Right hindlimb (tissue), 1 donor: ENCODE results near the gene NDRG2.
"Not testable (repeated sequence)": the region's sequence is repeated elsewhere in the genome, so short reads cannot be mapped to it uniquely, and the experiment has no call there.

Source experiments
- DNase-seq: peaks from one replicate; pipeline ENCODE4 v3.0.0-alpha.2; 2018

The NDRG2 gene

DNA sequence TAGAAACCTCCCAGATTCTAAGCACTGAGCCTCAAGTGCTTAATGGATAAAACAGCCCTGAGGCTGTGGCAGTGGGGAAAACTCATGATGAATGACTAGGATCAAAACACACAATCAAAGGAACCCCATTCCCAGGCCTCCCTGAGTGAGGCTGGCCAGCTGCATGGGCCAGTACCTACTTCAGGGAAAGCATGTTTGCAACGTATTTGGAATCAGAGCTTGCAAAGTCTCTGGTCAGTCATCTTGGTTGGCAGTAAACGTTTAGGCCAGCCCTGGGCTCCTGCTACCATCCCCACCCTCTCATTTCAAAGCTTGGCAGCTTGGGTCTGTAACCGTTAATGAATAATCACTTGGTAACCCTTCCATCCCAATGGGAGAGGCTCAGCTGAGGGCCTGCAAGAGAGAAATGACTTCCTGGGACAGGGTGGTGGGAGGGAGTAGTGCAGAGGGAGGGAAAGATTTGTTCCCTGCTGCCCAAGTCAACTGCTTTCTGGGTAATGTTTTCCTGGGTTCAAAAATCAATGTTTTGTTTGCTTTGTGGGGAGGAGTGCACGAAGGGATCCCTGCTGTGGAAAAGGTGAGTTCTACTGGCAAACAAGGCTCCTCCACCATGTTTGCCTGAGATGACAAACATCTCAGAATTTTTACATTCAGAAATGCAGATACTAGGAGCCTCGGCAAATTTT lies 30.7 kb upstream of the NDRG2 start:
- DNase-seq = no peak

DNA sequence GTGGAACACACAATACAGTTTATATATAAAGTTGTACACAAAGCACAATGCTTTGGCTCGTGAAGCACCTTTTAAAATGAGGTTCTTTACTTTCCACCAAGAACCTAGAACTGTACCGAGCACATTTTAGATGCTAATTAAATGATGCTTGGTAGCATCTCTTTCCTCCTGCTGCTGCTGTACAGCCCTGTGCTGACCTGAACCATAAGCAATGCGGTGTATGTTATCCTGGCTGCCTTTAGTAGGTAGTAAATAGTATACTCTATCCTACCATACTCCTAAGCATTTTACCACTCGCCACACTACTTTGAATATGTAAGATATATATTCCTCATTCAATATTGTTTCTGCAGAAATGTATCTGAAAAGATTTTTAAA lies 29.9 kb upstream of the NDRG2 start:
- no peak for DNase-seq

DNA sequence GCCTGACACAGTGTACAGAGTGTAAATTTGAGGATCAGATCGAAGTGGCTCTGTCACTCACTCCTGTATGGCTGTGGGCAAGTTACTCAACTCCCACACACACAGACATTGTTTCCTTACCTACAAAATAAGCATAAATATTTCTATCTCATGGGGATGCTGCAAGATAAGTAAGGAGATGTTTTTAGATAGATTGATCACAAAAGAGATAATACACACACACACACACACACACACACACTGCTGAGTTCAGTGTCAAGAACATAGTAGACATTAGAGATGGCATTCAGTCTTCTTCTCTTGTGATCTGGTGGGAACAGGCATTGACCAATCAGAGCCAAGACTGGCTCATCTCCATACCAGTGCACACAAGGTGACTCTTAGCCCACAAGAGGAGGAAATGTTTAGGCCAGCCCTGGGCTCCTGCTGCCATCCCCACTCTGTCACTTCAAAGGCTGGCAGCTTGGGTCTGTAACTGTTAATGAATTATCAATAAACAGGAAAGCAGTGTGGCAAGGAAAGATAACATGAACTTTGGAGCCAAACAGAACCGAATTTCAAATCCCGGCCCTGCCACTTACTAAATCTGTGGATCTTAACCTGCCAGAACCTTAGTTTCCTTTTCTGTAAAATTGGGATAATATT lies 29.4 kb upstream of the NDRG2 start:
- DNase-seq = no peak

DNA sequence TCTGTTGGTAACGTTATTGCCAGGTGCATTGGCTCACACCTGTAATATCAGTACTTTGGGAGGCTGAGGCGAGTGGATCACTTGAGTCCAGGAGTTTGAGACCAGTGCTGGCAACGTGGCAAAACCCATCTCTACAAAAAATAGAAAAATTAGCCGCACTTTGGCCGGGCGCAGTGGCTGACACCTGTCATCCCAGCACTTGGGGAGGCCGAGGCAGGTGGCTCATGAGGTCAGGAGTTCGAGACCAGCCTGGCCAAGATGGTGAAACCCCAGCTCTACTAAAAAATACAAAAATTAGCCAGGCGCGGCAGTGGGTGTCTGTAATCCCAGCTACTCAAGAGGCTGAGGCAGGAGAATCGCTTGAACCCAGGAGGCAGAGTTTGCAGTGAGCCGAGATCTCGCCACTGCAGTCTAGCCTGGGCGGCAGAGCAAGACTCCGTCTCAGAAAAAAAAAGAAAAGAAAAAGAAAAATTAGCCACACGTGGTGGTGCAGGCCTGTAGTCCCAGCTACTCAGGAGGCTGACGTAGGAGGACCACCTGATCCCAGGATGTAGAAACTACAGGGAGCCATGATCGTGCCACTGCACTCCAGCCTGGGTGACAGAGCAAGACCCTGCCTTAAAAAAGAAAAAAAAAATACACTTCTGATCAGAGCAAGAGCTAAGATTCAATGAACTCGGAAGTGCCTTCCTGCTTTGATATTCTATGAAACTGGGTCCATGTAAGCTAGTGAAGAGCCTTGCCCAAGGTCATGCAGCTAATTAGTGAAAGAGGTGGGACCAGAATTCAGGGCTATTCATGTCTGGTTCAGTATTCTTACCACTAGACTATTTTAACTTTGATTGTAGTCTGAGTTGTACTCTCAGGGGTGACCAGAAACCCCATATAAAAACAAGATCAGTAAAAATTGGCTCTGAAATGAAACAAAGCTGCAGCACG lies 28.6 kb upstream of the NDRG2 start:
- DNase-seq = no peak

DNA sequence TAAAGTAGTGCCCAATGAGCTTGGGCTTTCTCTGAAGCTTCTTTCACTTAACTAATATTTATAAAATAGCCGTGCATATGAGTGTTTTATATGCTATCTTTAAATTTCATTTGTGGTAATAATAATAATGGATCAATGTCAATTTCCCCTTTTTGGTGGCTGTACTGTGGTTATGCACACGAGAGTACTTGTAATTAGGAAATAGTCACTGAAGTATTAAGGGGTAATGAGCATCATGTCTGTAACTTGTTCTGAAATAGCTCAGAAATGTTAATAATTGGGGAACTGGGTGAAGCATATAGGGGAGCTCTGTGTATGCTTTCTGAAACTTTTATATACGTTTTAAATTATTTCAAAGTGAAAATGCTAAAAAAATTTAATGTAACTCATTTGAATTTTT lies 25.7 kb upstream of the NDRG2 start:
- no peak for DNase-seq

DNA sequence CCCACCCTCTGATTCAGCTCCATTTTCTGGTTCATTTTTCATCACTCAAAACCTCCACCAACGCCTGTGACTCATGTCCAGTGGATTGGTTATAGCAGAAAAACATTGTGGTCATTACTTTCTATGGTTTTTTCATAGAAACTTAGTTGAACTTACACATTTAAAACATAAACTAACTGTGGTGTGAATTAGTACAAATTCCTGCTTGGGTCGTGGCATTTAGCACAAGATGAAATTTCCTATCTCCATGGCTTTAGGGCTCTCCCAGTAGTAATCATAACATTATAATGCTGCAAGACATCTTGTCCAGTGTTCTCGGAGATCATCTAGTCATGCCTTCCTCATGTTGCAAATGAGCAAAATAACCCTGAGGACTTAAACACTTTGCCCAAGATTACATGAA lies 24.4 kb upstream of the NDRG2 start:
- no peak for DNase-seq

DNA sequence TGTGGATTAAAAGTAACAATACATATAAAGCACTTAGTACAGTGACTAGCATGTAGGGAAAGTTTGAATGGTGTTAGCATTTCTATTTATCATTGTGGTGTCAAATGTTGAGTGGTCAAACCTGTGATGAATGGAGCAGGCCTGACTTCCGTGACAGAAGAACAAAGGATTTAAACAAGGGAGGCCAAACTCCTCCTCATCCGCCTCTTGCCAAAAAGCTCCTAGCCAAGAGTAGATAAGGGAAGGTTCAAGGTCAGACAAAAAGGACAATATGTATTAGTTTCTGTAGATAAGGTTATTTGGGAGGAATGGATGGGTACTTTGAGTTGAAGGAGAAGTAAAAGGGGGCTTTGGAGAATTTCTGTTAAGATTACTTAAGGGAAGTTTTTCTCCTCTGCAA lies 23.8 kb upstream of the NDRG2 start:
- no peak for DNase-seq

DNA sequence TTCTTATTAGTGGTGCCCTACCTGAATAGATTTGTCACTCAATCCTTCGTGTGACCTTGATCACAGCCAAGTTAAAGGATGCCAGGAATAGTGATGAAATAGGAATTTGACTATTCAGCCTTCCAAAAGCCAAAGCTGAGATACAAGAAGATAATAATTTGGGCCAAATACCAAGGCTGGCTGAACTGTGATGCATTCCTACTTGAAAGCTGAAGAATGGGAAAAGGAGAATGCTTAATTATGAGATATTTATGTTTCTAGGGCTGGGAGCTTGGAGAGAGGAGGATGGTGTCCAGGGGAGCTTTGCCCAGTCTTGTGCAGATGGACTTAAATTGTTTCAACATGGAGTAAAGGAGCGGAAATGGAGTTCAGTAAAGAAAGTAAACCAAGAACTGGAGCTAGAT lies 22.5 kb upstream of the NDRG2 start:
- DNase-seq = no peak

DNA sequence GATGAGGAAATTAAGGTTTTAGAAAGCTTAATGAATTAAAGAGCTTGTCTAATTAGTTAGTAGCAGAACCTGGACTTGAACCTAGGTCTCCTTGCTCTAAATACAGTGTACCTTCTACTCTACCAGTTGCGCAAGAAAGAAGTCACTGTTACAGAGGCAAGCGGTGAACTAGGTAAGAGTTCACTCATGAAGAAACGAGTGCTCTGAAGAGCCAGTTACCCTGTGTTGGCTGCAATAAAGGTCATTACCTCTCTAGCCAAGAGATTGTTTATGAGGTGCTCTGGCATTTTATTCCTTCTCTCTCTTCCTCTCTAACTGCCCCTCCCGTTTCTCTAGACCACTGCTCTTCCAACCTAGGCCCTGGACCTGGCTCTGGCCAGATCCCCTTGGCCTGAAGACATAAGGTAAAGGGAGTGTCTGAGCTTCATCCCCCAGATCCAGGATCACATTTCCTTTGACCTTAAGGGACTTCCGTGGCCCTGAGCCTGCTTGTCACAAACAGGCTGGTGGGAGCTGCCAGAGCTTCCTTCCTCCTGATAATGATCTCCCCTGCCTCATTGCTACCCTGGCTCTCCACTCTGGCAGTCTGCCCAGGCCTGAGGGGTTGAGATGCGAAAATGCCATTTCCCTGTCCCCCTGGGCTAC lies 19.2 kb upstream of the NDRG2 start:
- no peak for DNase-seq

DNA sequence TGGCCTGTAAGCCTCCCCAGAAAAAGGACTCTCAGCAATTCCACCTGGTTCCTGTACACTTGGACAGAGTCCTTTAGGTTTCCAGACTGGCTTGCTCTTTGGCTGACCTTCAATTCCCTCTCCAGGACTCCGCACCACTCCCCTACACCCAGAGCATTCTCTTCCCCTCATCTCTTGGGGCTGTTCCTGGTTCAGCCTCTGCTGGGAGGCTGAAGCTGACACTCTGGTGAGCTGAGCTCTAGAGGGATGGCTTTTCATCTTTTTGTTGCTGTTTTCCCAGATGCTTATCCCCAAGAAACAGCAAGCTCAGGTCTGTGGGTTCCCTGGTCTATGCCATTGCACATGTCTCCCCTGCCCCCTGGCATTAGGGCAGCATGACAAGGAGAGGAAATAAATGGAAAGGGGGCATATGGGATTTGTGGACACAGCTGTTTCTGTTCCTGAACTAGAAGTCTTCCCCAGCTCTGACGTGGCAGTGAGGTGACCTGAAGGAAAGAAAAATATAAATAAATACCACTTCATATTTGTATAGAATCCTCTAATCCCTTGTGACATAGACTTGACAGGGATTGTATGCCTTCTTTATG lies 18.6 kb upstream of the NDRG2 start:
- DNase-seq = no peak

DNA sequence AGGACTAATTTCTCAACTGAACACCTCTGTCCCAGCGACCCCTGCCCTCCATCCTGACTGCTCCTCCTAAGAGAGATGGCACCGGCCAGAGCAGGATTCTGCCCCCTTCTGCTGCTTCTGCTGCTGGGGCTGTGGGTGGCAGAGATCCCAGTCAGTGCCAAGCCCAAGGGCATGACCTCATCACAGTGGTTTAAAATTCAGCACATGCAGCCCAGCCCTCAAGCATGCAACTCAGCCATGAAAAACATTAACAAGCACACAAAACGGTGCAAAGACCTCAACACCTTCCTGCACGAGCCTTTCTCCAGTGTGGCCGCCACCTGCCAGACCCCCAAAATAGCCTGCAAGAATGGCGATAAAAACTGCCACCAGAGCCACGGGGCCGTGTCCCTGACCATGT lies 18.1 kb upstream of the NDRG2 start:
- no peak for DNase-seq

DNA sequence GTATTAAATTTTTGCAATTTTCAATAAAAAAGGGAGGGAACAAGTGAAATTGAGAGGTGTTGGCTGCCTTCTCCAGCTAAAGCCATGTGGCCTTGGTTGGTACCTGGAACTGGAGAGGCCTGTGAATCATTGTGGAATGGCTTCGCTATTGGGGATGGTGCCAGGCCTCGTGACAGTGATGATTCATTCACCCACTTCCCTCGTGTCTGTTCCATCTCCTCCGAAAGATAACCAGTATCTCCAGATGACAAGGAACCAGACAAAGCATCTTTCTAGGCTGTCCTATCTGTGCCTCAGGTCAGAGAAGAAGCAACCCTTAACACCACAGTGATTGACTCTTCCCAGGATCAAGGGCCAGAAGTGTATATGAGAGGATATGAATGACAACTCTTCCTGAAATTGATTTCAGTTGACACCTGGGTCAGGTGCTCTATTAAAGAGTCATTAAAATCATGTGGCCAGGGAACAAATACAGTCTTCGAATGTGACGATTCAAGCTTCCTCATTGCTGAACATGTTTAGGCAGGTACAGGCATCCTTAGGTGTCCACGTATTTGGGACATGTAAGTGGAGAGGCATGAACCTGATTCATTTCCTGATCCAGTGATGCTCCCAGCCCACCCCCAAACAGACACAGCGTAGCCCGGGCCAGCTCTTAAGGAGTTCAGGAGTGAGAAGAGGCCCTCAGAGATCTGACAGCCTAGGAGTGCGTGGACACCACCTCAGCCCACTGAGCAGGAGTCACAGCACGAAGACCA lies 17.0 kb upstream of the NDRG2 start, which contains the start of gene RNASE7:
Gene RNASE7, plus strand, starts transcription at position 687 of the 758 bp plus-strand sequence. CDS start 631 bp downstream, outside the sequence.
- no peak for DNase-seq

DNA sequence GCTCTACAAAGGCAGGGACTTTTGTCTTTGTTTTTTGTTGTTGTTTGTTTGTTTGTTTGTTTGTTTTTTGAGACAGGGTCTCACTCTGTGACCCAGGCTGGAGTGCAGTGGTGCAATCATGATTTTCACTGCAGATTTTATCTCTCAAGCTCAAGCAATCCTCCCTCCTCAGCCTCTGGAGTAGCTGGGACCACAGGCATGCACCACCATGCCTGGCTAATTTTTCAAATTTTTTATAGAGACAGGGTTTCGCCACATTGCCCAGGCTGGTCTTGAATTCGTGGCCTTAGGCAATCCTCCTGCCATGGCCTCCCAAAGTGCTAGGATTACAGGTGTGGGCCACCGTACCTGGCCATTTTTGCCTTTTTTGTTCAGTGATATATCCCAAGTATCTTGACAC lies 16.1 kb upstream of the NDRG2 start:
- not testable (repeated sequence) for DNase-seq

DNA sequence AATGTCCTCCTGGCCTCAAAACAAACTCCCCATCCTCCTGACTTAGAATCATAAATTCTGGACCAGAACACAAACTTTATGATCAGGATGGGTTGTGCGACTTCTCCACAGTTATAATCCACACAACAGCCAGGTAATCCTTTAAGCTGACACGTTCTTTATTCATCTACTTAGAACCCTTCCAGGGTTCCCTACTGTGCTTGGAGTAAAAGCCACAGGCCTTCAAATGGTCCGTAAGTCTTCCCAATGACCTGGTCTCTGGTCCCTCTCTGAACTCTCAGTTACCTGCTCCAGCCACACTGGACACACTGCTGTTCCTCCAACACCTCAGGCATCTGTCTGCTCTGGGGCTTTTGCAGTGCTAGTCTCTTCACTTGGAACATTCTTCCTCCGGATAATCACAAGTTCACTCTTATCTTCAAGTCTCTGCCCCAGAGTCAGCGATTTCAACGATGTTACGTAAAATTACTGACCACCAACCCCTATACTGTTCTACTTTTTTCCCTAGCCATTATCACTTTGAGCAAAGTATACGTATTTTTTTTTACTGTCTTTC lies 15.6 kb upstream of the NDRG2 start:
- no peak for DNase-seq

DNA sequence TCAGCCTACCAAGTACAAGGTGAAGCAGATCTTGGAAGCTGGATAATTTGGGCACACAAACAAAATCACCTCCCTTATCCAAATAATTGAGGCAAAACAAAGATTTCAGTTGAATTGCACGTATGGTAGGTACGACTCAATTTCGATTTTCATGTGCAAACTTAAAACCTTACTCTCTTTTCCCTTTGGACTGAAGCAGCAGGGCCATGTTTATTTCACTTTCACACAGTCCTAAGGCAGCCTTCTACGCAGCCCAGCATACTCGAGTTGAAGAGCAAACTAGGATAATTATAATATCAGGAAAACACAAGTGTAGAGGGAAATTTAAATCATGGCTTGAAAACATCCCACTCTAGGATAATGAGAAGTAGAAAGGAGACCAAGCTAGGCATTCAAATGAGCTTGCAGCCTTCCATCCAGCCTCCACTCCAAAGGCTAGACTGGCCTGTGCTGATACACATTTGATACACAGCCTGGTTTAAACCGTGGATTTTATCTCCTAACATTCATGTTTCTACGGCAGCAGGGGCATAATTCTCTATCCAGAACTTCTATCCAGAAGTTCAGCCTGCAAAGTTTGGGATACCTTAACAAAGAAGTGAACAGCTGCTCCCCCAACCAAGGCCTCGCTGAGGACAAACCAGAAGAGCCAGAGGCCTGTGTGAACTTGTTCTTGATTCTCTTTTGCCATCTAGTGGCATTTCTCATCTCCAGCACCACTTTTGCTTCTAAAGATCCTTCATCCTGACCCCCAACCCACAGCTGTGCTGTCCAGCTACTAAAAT lies 14.9 kb upstream of the NDRG2 start:
- DNase-seq = peak; percentile 72

DNA sequence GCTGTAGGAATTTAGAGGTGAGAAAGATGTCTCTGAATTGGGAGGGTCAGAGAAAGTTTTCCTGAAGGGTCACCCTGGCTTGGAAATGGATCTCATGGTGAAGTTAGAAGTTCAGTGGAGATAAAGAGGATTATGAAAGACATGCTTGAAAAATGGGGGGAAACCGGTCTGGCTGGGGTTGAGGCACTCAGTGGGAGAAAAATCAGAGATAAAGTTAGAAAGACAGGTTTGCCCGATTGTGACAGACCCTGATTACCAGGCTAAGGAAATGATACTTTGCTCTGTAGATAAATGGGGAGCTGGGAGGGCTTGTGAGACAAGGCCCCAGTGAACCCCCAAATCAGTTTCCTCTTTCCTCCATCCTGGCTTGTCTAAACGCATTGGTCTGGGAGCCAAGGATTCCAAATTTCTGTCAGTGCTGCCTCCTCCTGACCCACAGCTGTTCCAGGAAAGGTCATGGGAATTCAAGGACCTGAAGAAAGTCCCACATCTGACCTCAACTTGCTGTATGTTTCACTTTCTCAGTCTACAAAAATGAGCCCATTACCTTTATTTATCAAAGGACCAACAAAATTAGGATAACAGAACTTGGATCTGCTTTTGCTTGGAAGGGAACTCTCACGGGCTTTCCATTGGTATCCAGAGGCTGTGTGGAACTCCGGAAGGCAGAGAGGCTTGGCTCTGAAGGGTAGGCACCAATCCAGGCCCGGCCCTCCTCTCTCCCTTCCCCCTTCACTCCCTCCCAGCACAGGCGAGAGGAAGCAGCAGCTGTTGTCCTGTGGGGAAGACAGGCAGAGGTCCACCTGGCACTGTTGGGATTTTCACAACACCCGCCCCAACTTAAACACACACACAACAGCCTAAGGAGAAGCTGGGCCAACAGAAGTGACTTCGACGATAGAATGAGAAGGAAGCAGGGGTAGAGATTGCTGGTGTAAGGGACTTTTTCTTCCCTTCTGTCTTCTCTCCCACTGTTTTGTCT lies 13.9 kb upstream of the NDRG2 start:
- peak; percentile 92 for DNase-seq

DNA sequence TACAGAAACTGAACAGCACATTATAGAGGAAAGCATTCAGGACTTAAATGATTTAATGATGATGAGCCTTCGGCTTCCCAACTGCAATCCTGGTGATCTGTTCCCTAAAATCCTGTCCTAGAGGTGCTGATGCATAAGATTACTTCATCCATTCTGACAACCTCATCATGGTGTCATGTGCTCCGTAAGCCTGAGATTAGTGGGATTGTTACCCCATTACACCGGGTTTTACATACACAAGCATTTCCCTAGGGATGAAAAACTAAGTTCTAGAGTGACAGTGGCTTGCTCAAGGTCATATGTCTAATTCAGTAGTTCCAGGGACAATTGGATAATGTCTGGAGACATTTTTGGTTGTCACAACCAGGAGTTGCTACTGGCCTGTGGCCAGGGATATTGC lies 12.3 kb upstream of the NDRG2 start:
- no peak for DNase-seq

DNA sequence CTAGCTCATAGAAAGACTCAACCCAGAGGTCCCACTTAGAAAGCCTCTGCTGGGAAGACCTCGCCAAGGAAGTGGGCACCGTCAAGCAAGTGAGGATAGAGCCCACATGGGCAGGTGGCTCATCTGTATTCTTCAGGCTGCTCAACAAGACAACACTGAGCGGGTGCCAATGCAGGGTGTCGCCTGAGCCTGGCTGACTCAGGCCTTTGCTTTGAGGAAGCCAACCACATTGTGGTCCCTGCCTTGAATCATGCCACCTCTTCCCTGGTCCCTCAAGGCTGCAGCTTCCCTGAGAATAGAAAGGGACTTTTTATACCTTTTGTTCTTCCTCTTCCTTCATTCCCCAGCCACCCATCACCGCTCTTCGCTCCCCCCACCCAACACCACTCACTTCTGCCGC lies 11.9 kb upstream of the NDRG2 start:
- no peak for DNase-seq

DNA sequence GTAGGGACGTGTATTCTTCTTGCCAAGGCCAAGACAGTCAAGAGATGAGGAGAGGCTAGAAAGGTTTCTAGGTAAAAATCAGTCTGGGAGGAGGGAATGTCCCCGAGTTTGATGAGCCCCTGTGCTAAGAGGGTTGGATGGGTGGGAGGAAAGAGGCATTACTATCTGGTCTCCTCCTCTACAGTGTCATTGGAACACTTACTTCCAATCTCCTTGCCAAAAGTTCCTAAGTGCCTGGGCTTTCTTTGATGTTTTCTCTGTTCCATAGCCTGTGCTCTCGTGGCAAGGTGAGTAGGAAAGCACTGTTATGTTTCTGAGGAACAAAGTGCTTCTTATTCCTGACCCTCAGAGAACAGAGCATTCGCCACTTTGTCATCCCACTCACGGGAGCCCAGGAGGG lies 9.8 kb upstream of the NDRG2 start, which contains the start of gene RNASE13:
Gene RNASE13, minus strand, starts transcription at position 101 of the 400 bp plus-strand sequence. CDS start 519 bp downstream, outside the sequence.
- DNase-seq = no peak
